ENCODE results near the gene HOXA4. TPM values are rescaled to one million over a fixed set of nuclear protein-coding genes. Genes with fewer than 3 reads are reported as not detected.

The HOXA4 gene
- total RNA-seq, 1 donor from 2014 or later = 0.31 TPM

DNA sequence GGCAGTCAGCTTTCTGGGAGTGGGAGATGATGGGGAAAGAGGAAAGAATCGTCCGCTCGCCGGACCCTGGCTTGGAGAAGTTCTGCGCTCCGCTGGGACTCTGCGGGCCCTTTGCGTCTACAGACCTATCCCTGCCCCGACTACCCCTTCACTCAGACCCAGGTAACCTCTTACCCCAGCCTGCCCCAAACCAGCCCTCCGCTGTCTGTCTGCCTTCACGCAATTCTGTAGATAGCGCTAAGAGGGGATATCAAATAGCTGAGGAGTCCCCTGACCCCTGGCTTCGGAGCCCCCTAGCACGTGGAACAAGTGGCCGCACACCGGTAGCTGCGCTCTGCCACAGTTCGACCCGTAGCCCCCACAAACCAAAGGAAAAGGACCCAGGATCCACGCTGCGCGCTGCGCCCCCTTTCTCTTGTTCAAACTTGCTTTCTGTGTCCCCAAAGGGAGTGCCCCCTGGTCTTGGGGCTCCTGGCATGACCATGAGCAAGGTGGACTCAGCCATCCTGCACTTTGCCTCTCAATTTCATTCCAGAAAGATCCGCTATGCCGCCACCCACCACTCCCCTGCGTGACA is 7.0 kb downstream of the HOXA4 start:
- no peak overlapping the region for H3K27ac Mint-ChIP-seq (ENCODE audit: unreplicated experiment)
- H3K27me3 Mint-ChIP-seq (ENCODE audit: unreplicated experiment) = peaks cover 41% of the 10 kb centered on the region
- no peak for DNase-seq (ENCODE audit: low spot score)
- H3K4me3 Mint-ChIP-seq (ENCODE audit: unreplicated experiment) = peak overlapping the region; percentile 19
- peaks cover 31% of the 10 kb centered on the region for H3K4me1 Mint-ChIP-seq (ENCODE audit: unreplicated experiment)
- no peaks in the 10 kb centered on the region for H3K9me3 Mint-ChIP-seq (ENCODE audit: unreplicated experiment)
- TF ChIP-seq, protein P1, sequence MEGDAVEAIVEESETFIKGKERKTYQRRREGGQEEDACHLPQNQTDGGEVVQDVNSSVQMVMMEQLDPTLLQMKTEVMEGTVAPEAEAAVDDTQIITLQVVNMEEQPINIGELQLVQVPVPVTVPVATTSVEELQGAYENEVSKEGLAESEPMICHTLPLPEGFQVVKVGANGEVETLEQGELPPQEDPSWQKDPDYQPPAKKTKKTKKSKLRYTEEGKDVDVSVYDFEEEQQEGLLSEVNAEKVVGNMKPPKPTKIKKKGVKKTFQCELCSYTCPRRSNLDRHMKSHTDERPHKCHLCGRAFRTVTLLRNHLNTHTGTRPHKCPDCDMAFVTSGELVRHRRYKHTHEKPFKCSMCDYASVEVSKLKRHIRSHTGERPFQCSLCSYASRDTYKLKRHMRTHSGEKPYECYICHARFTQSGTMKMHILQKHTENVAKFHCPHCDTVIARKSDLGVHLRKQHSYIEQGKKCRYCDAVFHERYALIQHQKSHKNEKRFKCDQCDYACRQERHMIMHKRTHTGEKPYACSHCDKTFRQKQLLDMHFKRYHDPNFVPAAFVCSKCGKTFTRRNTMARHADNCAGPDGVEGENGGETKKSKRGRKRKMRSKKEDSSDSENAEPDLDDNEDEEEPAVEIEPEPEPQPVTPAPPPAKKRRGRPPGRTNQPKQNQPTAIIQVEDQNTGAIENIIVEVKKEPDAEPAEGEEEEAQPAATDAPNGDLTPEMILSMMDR (IDR thresholded peaks at IDR 0.05; ENCODE audit: unreplicated experiment) = no peak
- no peaks in the 10 kb centered on the region for H3K36me3 Mint-ChIP-seq (ENCODE audit: low read depth, unreplicated experiment)

DNA sequence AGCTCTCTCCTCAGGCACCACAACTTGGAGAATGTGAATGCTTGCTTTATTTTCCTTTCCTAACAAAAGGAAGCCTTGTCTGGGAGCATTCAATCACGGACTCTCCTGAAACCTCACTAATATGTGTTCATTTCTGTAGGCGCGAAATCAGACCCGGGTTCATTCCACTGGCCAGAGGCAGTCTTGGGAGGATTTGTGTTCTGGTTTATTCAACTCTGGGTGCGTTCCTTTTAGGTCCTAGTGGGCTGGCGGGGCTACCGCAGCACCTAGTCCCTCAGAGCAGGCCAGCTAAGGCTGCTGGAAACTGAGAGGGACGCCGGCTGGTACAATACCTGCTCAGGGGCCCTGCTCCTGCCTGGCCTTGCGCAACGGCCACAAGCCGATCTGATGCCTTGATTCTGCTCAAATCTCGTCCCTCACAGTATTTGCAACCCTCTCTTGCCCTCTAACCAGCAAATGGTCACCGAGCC is 7.5 kb downstream of the HOXA4 start:
- TF ChIP-seq, protein P1 (IDR thresholded peaks at IDR 0.05; ENCODE audit: unreplicated experiment) = no peak
- no peaks in the 10 kb centered on the region for H3K9me3 Mint-ChIP-seq (ENCODE audit: unreplicated experiment)
- H3K27ac Mint-ChIP-seq (ENCODE audit: unreplicated experiment) = no peak overlapping the region
- no peak overlapping the region for H3K4me3 Mint-ChIP-seq (ENCODE audit: unreplicated experiment)
- peaks cover 34% of the 10 kb centered on the region for H3K4me1 Mint-ChIP-seq (ENCODE audit: unreplicated experiment)
- no peak for DNase-seq (ENCODE audit: low spot score)
- peaks cover 39% of the 10 kb centered on the region for H3K27me3 Mint-ChIP-seq (ENCODE audit: unreplicated experiment)
- no peaks in the 10 kb centered on the region for H3K36me3 Mint-ChIP-seq (ENCODE audit: low read depth, unreplicated experiment)

DNA sequence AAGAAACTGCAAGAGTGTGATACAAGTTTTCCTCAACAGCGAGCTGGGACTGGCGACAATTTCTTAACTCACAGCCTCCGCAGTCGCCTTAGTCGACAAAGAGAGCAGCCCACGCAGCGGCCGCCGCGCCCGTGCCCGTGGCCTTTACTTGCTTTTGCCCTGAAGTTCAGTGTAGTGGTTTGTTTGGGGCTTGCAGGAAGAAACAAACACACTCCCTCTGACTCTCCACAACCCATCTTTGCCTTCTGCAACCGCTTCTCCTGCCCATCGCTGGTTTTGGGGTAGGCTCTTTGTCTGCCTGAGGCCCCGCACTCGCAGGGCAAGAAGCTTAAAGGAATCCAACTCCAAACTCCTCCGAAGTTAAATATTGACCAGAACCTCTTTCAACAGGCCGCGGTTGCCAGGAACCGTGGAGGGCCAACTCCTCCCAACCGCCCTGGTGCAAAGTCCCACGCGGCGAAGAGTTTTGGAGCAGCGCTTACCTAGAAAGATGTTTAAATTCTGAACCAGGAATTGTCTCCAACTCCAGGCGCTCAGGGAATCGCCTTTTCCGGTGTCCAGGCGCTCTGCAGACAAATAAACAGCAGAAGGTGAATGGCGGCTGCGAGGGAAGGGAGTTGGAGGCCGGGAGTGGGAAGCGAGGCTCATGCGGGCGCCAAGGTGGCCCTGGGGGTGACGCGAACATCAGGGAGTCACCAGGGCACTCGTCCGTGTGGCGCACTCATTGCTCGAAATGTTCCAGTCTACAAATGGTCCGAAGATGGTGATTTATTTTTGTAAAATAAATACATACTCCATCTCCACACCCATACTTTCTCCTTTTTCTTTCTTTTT is 8.3 kb downstream of the HOXA4 start:
- DNase-seq (ENCODE audit: low spot score) = no peak
- H3K27me3 Mint-ChIP-seq (ENCODE audit: unreplicated experiment) = peaks cover 43% of the 10 kb centered on the region

DNA sequence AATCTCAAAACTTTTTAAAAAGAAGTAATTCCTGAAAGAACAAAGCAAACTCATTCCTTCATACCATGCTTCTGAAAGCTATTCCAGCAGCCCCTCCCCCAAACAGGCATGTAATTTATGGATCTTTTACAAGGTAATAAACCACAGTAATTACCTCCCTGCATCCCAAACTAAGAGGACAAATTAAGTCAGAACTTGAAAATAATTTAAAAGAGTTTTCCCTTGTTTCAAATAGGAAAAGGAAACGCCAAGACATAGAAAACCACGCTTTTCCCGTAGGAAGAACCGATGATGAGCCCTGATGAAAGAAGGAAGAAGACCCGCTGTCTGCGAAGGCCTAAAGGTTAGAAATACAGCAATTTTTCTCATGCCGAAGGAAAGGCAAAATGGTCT is 8.9 kb downstream of the HOXA4 start:
- TF ChIP-seq, protein P1 (IDR thresholded peaks at IDR 0.05; ENCODE audit: unreplicated experiment) = no peak
- Mint-ChIP-seq H3K4me3 (ENCODE audit: unreplicated experiment) (peak overlapping the region; percentile 23), H3K27ac (ENCODE audit: unreplicated experiment) (peak overlapping the region; percentile 14), H3K4me1 (ENCODE audit: unreplicated experiment) (peaks cover 37% of the 10 kb centered on the region), H3K27me3 (ENCODE audit: unreplicated experiment) (peaks cover 46% of the 10 kb centered on the region), H3K36me3 (ENCODE audit: low read depth, unreplicated experiment) (no peaks in the 10 kb centered on the region), H3K9me3 (ENCODE audit: unreplicated experiment) (no peaks in the 10 kb centered on the region)
- no peak for DNase-seq (ENCODE audit: low spot score)

More for the DNA sequence above, 8.3 kb downstream of the HOXA4 start:
- Mint-ChIP-seq H3K4me1 (ENCODE audit: unreplicated experiment) (peaks cover 37% of the 10 kb centered on the region), H3K36me3 (ENCODE audit: low read depth, unreplicated experiment) (no peaks in the 10 kb centered on the region), H3K9me3 (ENCODE audit: unreplicated experiment) (no peaks in the 10 kb centered on the region), H3K27ac (ENCODE audit: unreplicated experiment) (peak overlapping the region; percentile 14), H3K4me3 (ENCODE audit: unreplicated experiment) (peak overlapping the region; percentile 23)
- TF ChIP-seq, protein P1 (IDR thresholded peaks at IDR 0.05; ENCODE audit: unreplicated experiment) = no peak

DNA sequence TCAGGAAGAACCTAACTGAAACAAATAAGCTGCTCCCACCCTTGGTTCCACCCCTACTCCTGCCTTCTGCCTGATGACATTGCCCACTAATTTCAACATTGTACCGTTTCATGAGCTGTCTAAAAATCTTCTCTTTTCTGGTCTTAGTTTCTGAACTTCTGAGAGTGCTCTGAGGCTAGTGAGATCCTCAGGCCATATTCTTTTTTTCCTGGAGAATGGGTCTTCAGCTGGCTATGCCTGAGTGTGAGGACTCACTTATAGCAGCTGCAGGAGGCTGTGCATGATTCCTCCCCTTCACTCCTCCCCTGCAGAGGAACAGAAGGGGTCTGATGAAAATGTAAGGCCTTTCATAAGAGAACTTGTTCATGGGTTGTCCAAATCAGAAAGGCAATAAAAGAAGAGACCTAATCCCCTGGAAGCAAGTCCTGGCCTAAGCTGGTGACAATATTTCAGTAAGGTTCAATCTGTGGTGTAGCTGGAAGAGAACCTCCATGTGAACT is 11.1 kb downstream of the HOXA4 start:
- no peaks in the 10 kb centered on the region for H3K9me3 Mint-ChIP-seq (ENCODE audit: unreplicated experiment)
- H3K4me3 Mint-ChIP-seq (ENCODE audit: unreplicated experiment) = peak overlapping the region; percentile 27
- H3K4me1 Mint-ChIP-seq (ENCODE audit: unreplicated experiment) = peaks cover 35% of the 10 kb centered on the region
- peaks cover 45% of the 10 kb centered on the region for H3K27me3 Mint-ChIP-seq (ENCODE audit: unreplicated experiment)
- TF ChIP-seq, protein P1 (IDR thresholded peaks at IDR 0.05; ENCODE audit: unreplicated experiment) = no peak
- H3K36me3 Mint-ChIP-seq (ENCODE audit: low read depth, unreplicated experiment) = no peaks in the 10 kb centered on the region
- no peak overlapping the region for H3K27ac Mint-ChIP-seq (ENCODE audit: unreplicated experiment)
- no peak for DNase-seq (ENCODE audit: low spot score)
